Chondrocyte (in vitro differentiated cells): ENCODE results near the gene RRP1. TPM values are rescaled to one million over a fixed set of nuclear protein-coding genes. Genes with fewer than 3 reads are reported as not detected.
A peak's percentile ranks its signal among the peaks of the same experiment; 100 is the strongest.

Experiments used
- DNase-seq: peaks from one replicate; pipeline ENCODE4 v3.0.0; 2021; ENCODE audit warnings: mixed read lengths, low spot score
- H3K27ac Mint-ChIP-seq: one replicate; pipeline ENCODE4 v1.8.0; 2021; ENCODE audit warnings: mild to moderate bottlenecking, moderate library complexity, mixed read lengths; ENCODE audit not compliant: unreplicated experiment
- H3K27me3 Mint-ChIP-seq: 2 replicates; pipeline ENCODE4 v1.8.0; 2021; ENCODE audit warnings: low read depth, mixed read lengths
- H3K36me3 Mint-ChIP-seq: 2 replicates; pipeline ENCODE4 v1.8.0; 2021; ENCODE audit warnings: low read depth, mixed read lengths
- H3K4me1 Mint-ChIP-seq: 2 replicates; pipeline ENCODE4 v1.8.0; 2021; ENCODE audit warnings: low read depth, mild to moderate bottlenecking, mixed read lengths
- H3K4me3 Mint-ChIP-seq: one replicate; pipeline ENCODE4 v1.8.0; 2021; ENCODE audit warnings: mild to moderate bottlenecking, moderate library complexity, mixed read lengths; ENCODE audit not compliant: unreplicated experiment
- H3K9me3 Mint-ChIP-seq: 2 replicates; pipeline ENCODE4 v1.8.0; 2021; ENCODE audit warnings: low read depth, mixed read lengths
- total RNA-seq: library from RNA; stranded (reverse); gene quantifications from 3 replicates; pipeline ENCODE4 v1.2.1, GENCODE V29; 2021
- TF ChIP-seq, protein P1 (sequence below): fragments of 200-600 bp; sonication (generic); IDR thresholded peaks from 2 replicates; pipeline ENCODE4 v1.5.0; 2021; ENCODE audit warnings: antibody characterized with exemption, mild to moderate bottlenecking, moderate library complexity

RRP1 gene
- total RNA-seq, 1 donor from 2014 or later = 19.2 TPM

- Mint-ChIP-seq H3K27me3 (peaks cover 3% of the 10 kb centered on the region), H3K9me3 (no peaks in the 10 kb centered on the region), H3K4me3 (no peak overlapping the region), H3K4me1 (peaks cover 7% of the 10 kb centered on the region), H3K27ac (no peak overlapping the region), H3K36me3 (no peaks in the 10 kb centered on the region)
- TF ChIP-seq, protein P1, sequence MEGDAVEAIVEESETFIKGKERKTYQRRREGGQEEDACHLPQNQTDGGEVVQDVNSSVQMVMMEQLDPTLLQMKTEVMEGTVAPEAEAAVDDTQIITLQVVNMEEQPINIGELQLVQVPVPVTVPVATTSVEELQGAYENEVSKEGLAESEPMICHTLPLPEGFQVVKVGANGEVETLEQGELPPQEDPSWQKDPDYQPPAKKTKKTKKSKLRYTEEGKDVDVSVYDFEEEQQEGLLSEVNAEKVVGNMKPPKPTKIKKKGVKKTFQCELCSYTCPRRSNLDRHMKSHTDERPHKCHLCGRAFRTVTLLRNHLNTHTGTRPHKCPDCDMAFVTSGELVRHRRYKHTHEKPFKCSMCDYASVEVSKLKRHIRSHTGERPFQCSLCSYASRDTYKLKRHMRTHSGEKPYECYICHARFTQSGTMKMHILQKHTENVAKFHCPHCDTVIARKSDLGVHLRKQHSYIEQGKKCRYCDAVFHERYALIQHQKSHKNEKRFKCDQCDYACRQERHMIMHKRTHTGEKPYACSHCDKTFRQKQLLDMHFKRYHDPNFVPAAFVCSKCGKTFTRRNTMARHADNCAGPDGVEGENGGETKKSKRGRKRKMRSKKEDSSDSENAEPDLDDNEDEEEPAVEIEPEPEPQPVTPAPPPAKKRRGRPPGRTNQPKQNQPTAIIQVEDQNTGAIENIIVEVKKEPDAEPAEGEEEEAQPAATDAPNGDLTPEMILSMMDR = no peak
- DNase-seq = no peak
Measured at GRCh38 chr21:43811262-43812105, 22.1 kb downstream of the RRP1 start.

GRCh38 chr21:43812139-43812821, 22.9 kb downstream of the RRP1 start:
- TF ChIP-seq, protein P1 = no peak
- H3K27ac Mint-ChIP-seq = no peak overlapping the region

DNA sequence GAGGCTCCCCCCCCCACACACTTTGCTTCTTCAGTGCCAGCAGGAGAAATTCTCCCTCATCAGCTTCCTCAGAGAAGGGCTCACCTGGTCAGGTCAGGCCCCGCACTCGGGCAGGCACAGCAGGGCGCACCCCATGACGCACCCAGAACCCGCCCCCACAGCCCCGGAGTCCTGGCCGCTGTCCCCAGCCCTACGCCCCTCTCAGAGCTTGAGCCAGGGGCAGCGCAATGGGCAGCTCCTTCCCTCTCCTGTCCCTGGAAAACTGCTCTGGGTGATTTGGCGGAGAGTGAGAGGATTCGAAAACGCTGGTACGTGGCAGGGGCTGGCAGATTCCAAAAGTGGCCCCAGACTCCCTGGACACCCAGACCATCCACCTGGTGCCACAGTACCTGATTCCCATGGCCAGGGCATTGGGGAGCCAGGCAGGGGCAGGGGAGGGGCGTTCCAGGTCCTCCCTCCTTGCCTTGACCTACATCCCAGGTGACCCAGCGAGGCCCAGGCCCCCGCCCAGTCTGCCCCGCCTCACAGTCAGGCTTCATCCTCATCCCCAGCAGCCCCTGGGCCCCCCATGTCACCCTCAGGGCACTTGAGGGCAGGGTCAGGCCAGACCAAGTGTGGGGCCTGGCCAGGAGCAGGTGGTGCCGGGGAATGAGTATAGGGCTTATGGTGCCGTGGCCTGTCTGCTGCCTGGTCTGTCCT, 23.7 kb downstream of the RRP1 start:
- peaks cover 7% of the 10 kb centered on the region for H3K4me1 Mint-ChIP-seq
- H3K36me3 Mint-ChIP-seq = no peaks in the 10 kb centered on the region
- no peaks in the 10 kb centered on the region for H3K9me3 Mint-ChIP-seq
- H3K27me3 Mint-ChIP-seq = peaks cover 3% of the 10 kb centered on the region
- DNase-seq = no peak
- H3K4me3 Mint-ChIP-seq = no peak overlapping the region
- no peak overlapping the region for H3K27ac Mint-ChIP-seq
- TF ChIP-seq, protein P1 = no peak

More at GRCh38 chr21:43812139-43812821, 22.9 kb downstream of the RRP1 start:
- no peaks in the 10 kb centered on the region for H3K9me3 Mint-ChIP-seq
- peak; percentile 87 for DNase-seq
- no peaks in the 10 kb centered on the region for H3K36me3 Mint-ChIP-seq
- peaks cover 7% of the 10 kb centered on the region for H3K4me1 Mint-ChIP-seq
- no peak overlapping the region for H3K4me3 Mint-ChIP-seq
- H3K27me3 Mint-ChIP-seq = peaks cover 3% of the 10 kb centered on the region

DNA sequence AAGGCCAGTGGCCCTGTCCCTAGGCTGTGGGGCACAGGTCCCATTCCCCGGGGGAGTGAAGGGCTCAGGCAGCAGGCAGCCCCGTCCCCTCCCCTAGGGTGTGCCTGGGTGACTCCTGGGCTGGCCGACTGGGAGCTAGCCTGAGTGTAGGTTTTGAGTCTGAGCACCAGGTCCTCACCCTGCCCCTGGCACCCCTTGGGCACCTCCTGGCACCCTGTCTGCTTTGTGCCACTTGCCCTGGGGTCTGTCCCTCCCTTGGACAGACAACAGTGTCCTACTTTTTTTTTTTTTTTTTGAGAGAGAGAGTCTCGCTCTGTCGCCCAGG, 24.2 kb downstream of the RRP1 start:
- peaks cover 4% of the 10 kb centered on the region for H3K9me3 Mint-ChIP-seq
- TF ChIP-seq, protein P1 = no peak
- no peak overlapping the region for H3K4me3 Mint-ChIP-seq
- peaks cover 7% of the 10 kb centered on the region for H3K4me1 Mint-ChIP-seq
- H3K27me3 Mint-ChIP-seq = peaks cover 3% of the 10 kb centered on the region
- peaks cover under 1% of the 10 kb centered on the region for H3K36me3 Mint-ChIP-seq
- no peak overlapping the region for H3K27ac Mint-ChIP-seq
- DNase-seq = no peak
